Activated naive CD8-positive, alpha-beta T cell treated with anti-CD3 and anti-CD28 coated beads, Interleukin-2, amount 50 U/mL, for 16 hours (primary cell): Measurements from ENCODE around the gene ACIN1.
A peak's percentile ranks its signal among the peaks of the same experiment; 100 is the strongest.

Experiments
- DNase-seq: peaks from one replicate; pipeline ENCODE4 v3.0.0-alpha.2; 2020; ENCODE audit warnings: low read depth, low spot score

The ACIN1 gene

DNA sequence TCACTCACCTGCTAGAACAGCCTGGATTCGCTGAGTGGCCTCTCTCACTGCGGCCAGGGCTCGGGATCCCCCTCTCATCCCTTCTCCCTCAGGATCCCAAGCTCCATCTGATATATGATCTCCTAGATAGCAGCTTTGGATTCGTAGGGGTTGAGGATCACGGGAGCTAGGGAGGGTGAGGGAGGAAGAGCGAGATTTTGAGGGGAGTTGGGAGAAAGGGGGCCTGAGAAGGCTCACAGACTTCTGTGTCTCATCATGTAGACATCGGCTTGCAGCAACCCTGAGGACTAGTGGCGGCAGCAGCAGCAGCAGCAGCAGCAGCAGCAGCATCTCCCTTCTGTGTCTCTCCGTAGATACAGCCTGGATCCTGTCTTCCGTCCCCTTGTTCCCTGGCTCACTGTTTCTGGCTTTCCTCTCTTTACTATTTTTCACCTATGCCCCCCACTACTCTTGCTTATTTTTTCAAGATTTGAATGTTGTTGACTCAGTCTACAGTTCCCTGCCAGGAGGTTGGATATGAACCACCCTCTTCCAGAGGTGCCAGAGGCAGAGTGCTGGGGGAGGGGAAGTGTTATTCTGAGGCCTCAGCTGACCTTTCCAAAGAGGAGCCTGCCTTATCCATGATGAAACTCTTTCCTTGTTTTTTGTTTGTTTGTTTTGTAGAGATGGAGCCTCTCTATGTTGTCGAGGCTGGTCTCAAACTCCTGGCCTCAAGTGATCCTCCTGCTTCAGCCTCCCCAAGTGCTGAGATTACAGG is 9.8 kb upstream of the ACIN1 start, which contains the start of gene CIROP:
Gene CIROP (minus strand): TSS at position 399 of the 757 bp plus-strand sequence. CDS start 69 bp downstream, at position 330.
- no peak for DNase-seq

DNA sequence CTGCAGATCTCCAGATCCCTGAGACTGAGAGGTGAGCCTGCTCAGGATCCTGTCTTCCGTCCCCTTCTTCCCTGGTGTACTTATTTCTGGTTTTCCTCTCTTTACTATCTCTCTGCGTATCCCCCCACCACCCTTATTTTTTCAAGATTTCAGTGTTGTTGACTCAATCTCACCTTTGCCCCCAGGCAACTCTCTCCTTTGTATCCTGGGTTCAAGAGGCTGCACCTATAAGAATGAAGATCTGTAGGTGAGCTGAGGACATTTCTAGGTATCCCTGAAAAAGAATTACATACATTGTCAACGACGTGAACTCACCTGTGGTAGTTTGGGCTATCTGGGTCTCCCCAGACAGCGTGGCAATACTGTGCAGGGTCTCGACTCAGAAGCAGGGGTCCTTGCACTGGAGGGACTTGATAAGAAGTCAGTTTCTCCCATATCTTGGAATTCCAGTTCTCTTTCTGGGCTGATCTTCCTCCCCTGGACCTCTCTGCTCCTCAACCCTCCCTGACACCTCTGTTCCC is 9.2 kb upstream of the ACIN1 start:
- DNase-seq, result no peak

DNA sequence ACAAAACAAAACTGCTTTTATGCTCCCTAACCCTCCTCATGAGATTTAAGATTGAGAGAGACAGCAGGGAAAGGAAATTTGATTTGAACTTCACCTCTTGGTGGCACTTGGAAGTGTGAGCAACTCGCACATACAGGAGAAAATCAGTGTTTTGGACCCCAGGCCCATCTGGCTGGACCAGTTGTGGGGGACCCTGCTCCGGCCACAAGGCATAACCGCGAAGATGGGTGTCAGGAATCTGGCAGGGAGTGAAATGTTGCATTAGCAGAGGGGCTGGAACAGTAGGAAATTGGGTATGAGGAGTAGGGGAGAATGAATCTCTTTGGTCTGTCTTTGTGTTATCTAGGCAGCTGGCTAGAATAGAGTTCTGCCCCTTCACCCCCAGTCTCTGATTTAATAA is 8.6 kb upstream of the ACIN1 start:
- no peak for DNase-seq

DNA sequence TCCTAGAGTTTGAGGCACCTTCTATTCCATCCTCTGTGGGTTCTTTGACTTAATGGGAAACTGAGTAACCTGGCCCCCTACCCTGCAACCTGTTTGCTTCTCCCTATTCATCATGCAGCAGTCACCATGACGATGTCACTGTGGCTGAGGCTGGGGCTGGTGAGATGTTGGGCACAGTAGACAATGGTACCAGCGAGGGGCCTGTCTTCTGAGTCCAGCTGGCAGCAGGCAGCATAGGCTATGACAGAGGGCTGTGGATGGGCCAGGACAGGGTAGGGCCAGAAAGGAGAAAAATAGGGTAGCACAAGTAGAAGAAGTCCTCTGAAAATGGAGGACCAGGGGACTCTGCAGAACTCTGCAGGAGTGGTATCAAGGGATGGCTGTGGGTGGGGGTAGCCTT is 7.9 kb upstream of the ACIN1 start:
- DNase-seq, result no peak

DNA sequence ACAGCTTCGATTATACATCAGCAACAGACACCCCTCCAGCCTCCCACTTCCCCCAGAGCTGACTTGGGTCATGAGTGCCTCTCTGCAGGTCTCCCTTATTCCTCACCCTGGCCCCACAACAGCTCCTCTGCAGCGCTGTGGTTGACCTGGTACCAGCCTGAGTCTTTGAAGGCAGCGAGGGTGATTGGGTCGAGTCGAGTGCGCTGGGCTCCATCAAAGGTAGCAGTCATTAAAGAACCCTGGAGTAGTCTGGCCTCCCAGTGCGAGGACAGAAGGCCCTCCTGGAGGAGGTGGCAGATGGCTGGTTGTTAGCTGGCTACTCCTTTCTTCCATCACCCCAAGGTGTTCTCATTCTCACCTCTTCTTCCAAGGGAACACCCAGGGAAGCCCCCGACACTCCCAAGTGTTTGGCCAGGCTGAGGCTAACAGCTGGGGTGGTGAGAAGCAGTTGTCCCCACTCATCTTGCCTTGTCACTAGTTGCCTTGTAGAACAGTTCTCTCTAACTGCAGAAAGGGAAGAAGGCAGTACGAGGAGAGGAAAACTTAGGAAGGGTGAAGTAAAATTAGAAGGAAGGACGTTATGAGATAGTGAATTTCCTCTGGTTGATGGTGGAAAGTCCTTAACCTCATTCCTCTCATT is 7.2 kb upstream of the ACIN1 start:
- no peak for DNase-seq

DNA sequence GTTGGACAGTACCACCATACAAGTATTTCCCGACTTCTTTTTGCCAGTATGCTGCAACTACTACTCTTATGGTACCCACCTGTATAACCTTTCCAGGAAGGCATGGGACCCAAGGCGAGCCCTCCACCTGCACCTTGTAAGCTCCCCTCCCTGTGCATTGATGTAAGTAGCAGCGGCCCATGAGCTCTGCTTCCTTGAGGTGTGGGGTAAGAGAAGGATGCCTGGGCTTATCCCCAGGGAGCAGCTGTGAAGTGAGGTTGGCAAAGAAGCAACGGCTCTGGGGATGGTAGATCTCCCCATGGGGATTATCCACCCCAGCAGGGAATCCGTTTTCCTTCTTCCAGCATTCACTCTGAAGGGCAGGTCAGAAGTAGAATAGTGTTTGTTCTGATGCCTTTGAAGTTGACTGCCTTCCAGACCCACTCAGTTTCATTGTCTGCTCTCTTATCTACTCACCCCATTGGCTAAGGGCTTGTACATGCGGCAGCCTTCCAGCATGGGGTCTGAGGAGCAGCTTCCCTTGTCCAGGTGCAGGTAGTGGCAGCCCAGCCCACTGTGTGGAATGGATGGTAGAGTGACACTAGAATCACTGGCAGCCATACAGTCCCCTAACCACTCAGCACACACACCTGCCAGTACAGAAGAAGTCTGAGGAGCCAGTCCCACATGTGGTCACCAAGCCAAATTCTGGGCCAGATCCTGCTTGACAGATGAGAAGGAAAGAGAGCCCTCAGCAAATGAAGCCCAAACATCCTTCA is 6.5 kb upstream of the ACIN1 start:
- DNase-seq, result no peak

DNA sequence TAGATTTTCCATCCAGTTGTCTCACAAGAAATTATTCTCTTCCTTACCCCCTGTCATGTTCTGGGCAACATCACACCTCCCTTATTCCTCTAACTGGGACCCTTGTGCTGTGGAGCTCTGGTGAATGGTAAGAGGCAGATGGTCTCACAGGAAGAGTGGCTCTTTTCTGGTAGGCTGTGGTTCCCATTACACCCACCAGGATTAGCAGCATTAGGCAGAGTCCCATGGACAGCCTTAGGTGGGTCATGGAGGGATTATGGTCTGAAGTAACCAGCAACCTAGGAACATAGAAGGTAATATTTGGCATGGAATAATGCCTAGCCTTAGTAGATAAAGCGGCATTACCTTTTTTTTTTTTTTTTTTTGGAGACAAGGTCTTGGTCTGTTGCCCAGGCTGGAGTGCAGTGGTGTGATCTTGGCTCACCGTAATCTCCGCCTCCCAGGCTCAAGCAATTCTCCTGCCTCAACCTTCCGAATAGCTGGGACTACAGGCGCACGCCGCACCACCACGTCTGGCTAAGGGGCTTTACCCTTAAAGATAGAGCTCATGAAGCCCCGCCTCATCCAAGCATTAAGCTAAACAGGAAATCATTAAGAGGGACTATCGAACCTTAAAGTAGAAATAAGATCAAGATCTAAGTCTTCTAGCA is 4.4 kb upstream of the ACIN1 start:
- DNase-seq, result no peak

DNA sequence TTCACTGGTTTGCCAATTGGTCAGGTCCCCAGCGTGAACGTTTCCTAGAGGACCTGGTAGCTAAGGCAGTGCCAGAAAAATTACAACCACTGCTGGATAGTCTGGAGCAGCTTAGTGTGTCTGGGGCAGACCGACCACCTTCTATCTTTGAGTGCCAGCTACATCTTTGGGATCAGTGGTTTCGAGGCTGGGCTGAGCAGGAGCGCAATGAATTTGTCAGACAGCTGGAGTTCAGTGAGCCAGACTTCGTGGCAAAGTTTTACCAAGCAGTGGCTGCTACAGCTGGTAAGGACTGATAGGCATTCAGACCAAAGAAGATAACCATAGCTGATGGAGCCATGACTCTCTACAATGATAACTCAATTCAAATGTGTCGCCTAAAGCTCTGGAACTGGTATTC is 2.9 kb upstream of the ACIN1 start:
- no peak for DNase-seq

DNA sequence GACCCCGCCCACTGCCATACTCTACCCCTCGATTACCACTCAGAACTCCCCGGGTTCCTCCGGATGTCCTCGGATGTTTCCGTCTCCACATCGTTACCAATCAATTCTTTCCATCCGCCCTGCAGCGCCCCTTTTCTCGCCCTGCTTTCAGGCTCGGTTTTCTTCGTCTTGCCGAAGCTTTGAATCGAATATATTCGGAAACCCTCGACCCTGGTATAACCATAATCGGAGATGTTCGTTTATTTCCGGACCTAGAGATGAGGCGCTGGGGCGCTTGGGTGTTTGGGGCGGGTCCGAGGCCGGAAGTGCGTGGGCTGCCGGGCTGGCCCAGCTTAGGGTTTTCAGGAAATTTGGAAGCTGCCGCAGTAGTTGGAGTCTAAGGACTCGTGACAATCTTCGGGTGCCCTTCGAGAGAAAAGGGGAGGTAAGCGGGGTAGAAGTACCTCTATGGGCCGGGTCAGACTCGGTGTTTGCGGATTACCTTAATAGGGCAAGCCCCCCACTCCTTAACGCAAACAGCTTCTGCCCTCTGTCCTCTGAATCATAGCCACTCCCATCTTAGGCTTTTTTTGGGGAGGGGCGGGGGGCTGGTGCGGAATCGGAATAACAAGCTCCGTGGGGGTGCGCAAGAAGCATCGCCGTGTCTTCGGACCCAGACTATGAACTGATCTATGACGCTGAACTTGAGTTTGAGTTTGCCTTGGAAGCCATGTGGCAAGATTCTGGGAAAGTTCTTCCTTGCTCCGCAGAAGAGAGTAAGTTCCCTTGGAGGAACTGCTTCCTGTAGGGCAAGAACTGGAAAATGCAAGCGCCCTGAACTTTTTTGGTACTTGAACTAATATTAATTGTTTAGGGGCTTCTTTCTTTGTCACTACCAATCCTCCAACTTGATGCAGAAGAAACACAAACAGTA is 516 bp upstream of the ACIN1 start, which contains the start of gene C14orf119:
Gene C14orf119 (plus strand): TSS at position 310 of the 913 bp plus-strand sequence. CDS start 2,154 bp downstream, outside the sequence.
- peak; percentile 99 for DNase-seq

DNA sequence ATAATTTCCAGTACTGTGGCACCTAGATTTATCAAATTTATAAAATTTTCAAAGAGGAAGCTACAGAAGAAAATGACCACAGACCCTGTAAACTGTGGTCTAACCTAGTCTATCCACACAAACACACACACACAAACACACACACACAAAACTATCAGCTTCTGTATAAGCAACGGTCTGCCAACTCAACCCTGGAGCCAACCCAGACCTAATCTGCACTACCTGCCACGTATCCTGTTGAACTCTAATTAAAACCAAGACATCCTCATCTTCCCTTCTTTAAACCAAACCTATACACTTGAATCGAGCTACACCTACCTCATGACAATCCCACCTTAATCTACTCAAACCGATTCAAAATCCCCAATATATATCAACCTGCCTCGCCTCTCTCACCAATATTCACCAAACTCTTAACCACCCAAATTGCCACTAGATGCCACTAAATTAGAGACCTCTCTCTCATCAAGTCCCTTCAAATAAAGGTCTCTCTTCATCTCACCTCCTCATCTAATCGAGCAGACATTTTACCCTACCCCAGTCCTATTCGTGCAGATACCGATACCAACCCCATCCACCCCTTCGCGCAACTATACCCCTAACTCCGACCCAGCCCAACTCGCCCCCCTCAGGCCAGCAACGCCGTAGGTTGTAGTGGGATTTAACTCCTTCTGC is 808 bp downstream of the ACIN1 start:
- peak; percentile 47 for DNase-seq

DNA sequence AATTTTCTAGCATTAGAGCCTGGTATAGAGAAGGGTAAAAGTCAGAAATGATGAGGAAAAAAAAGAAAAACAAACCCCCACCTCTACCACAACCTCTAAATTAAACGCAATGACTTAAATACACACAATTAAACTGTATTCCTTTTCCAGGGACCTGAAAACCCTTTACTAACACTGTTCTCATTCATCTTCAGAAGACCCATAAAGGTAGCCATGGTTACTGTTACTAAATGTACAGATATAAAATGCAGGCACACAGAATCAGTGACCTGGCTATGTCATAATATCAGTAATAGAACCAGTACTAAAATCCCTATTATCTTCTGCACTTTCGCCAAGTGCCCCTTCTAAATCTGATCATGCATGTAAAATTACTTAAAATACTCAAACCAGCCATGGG is 1.4 kb downstream of the ACIN1 start:
- DNase-seq, result no peak

DNA sequence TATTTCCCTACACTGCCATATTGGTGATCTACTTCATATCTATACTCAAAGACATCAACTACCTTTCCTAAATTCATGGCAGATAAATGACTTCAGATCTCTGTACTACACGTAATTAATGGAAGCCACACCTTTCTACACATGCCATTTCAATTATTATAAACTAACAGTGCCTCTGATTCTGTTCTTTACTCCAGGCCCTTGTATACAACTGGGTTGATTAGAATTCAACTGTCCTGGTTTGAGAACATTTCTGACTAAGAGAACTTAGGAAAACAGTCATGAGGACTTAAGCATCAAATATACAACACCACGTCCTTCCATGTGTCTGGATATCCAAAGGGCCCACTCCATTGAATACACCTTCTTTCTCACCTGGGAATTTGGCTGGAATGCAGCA is 1.8 kb downstream of the ACIN1 start:
- no peak for DNase-seq

DNA sequence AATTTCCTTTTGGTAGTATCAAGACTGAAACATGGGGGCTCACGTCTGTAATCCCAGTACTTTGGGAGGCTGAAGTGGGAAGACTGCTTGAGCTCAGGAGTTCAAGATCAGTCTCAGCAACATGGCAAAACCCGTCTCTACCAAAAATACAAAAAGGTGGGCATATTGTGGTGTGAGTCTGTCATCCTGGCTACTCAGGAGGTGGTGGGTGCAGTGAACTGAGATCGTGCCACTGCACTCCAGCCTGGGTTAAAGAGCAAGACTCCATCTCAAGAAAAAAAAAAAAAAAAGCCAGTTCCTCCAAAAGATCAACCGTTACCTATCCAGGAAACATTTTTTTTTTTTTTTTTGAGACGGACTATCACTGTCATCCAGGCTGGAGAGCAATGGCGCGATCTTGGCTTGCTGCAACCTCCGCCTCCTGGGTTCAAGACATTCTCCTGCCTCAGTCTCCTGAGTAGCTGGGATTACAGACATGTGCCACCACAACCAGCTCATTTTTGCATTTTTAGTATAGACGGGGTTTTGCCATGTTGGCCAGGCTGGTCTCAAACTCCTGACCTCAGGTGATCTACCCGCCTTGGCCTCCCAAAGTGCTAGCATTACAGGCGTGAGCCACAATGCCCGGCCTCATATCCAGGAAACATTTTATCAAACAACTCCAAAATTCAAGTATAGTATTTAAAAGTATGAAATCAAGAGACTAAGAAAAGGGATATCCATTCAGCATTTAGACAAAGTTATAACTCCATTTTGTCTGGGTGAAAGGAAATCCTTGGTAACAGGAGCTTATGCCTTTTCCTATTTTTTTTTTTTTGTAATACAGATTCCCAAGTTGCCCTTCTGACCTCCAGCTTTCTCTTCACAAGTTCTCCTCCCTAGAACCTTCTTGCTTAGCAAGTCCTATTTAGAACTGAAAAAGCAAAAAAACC is 3.4 kb downstream of the ACIN1 start:
- no peak for DNase-seq

DNA sequence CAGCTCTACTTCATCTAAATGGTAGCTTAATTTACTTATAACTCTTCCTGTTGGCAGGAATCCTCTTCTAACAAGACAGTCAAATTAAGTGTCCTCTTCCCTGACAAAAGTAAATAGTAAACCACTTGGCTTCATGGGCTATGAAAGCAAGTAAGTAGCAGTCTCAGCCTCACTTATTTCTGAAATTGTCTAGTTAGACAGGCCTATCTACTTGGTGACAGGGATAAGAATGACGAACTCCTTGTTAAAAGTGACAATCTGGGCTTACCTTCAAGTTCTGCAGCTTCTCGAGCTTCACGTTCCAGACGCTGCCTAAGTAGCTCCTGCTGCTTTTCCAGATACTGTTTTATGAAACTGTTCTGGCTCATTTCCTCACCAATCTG is 4.7 kb downstream of the ACIN1 start:
- no peak for DNase-seq

DNA sequence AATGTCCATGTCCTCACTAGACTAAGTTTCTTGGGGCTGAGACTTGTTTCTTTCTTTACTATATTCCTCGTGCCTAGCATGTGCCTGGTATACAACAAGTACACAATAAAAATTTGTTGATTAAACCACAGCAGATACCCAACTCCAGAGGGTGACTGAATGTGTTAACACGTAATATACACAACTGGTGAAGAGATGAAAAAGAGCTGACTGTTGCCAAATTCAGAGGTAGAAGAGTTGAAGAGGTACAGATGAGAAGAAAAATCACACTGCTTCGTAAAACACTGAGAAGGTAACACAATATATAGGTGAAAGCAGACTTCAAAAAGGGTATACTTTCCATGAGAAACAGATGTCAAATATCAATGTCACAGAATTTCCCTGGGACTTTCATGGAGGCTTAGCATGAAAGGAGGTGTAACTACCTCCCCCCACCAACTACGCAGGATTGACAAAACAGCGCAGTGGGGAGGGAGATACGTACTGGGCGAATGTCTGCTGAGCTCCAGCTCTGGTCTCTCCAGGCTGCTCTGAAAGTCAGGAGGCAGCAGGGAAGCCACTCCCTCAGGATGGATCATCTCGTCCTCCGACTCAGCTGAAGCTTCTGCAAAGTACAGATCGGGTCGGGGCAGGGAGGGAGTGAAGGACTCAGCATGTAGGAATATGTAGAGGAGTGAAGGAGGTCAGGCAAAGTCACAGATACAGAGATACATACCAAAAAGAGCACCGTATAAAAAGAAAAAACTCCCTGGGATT is 5.3 kb downstream of the ACIN1 start:
- DNase-seq, result no peak

DNA sequence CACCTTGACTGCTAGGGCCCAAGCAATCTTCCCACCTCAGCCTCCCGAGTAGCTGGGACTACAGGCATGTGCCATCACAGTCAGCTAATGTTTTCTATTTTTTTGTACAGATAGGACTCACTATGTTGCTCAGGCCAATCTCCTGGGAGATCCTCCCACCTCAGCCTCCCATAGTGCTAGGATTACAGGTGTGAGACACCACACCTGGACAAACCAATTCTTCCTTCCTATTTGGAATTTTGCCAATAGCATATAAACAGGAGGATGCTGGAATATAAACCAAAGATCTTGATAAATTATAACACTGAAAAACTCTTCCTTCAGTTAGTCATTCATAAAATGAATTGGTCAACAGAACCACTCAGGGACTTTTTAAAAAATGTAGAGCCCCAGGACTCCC is 8.4 kb downstream of the ACIN1 start:
- no peak for DNase-seq

DNA sequence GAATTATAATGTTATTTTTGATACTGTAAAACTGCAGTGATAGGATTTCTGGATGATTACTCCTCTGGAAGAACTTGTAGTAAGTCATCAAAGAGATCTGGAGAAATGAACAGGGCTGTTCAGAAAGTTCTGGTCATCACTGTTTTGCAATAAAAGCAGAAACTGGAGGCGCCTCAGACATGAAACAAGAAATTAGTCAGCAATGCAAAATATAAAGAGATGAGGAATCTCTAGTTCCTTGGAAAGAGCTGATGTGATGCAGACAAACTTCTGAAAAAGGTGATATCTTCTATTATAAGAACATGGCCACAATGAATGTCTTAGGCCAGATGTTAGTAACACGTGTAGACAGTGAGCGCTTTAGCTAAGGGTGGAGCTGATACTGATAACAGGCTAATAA is 9.5 kb downstream of the ACIN1 start:
- DNase-seq, result no peak

DNA sequence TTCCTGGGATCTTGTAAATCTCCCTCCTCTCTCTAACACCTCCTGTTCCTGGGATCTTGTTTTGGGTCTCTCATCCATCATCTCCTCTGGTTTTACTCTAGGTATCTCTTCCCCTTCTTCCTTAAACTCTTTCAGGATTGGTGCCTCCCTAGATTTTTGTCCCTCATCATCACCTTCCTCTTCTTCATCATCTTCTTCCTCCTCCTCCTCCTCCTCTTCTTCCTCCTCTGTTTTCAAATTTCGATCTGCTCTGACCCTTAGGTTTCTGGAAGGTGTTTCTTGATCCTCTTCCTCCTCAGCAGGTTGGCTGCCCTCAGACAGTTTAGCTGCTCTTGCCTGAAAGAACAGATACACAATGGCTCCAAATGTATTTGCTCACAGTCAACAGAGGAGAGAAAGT is 14.5 kb downstream of the ACIN1 start:
- DNase-seq, result no peak
